GOT3 (cell line): ENCODE measurements around the gene PREB.

Experiments used
- DNase-seq: peaks from one replicate; lab custom pipeline; 2025; ENCODE audit warnings: mixed read lengths; lab: John Stamatoyannopoulos, UW

Gene PREB

DNA sequence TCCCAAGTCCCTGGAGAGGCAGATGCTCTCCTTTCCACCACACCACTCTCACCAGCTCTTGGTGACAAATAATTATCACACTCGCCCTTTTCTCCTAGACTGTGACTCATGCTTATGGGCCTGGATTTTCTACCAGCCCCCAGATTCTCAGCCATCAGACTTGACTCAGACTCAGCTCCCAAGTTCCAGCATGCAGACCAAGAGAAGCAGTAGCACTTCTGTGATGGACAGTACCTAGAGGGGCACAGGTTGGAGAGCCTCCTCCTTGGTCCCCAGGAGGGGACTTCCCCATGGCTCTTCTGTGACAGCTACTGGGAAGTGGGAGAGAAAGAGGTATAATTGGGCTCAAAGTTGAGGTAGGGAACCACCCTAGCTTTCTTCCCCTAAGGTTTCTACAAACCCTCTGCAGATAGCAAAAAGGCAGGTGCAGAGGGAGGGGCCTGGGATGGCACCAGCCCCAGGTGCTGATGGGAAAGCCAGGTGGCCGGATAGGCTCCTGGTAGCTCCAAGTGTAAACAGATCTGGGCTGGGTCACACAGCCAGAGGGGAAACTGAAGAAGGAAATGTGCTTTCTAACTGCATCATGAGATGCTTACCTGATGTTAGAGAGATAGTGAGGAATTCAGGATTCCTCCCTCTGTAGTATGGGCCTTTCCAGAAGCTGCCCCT is 18.5 kb upstream of the PREB start:
- no peak for DNase-seq

DNA sequence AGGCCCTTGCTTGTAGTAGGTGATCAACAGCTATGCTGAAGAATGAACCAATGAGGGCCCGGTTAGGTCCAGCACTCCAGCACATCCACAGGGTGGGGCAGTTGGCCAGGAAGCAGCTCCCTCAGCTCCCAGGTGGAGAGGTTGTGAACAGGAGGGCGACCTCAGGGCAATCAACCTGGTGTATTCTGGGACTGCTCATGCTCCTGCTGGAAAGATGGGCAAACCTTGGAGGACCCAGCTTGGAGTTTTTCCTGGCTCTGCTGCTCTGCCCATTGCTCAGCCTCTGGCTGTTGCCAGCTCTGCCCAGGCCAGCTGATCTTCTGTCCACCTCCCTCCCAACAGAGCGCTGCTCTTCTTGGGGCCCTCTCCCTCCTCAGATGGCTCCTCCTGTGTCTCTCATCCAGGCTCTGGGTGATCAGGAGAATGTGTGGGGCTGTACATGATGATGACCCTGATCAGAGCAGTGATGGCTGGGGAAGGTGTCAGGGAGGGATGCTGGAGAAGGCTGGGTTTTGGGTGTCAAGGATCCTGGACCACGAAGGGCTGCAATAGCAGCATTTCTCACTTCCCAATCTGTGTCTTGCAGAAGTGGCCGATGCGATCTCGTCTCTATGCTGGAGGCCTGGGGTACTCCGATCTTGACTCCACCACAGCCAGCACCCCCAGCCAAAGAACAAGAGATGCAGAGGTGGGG is 17.8 kb upstream of the PREB start:
- DNase-seq, result no peak

DNA sequence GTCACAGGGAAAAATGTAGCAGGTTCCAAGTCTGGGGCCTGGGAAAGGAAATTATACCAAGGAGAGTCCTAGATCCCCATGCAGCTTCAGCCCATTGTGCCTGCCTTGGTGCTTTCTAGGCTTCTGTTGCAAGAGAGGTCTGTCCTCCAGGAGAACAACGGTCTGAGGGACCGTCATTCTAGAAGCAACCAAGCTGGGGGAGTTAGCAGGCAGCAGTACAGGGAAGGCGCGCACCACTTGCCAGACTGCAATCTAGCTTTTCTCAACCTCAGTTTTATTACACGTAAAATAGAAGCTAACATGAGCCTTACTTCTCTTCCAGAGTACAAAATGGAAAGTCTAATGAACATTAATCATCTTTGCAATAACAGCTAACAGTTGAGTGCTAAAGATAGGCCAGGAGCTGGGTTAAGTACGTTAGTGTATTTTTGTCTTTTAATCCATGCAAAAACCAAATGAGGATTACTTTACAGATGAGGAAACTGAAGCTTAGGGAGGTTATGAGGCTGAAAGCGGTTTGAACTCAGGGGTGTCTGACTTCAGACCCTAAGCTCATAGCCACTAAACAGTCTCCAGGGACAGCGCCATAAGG is 16.3 kb upstream of the PREB start:
- DNase-seq, result no peak

DNA sequence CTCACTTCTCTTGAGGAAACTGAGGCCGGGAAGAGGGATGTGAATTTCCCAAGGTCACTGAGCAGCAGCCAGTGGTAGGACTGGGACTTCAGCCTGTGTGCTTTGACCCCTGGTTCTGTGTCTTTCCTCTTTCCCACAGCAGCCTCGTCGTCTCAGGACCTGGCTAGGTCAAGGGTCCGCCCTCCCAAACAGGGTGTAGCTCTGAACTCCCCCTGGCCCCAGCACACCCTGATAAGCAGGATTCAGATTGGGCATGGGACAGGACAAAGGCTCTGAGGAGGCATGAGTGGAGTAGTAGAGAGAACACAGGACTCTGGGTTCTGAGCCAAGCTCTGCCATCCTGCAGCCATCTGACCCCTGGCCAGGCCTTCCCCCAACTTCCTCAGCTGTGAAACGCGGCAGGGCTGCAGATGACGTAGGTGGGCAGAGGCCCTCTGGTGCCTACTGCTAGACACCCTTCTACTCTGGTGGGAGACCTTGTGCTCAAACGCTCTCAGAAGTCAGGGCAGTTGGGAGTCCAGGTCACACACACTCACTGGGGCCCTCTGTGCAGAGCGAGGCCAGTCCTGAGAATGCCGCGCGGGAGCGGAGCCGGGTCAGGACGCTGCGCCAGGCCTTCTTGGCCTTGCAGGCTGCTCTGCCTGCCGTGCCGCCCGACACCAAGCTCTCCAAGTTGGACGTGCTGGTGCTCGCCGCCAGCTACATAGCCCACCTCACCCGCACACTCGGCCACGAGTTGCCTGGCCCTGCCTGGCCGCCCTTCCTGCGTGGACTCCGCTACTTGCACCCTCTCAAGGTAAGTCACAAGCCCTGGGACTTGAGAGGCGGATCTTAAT is 15.4 kb upstream of the PREB start:
- DNase-seq, result no peak

DNA sequence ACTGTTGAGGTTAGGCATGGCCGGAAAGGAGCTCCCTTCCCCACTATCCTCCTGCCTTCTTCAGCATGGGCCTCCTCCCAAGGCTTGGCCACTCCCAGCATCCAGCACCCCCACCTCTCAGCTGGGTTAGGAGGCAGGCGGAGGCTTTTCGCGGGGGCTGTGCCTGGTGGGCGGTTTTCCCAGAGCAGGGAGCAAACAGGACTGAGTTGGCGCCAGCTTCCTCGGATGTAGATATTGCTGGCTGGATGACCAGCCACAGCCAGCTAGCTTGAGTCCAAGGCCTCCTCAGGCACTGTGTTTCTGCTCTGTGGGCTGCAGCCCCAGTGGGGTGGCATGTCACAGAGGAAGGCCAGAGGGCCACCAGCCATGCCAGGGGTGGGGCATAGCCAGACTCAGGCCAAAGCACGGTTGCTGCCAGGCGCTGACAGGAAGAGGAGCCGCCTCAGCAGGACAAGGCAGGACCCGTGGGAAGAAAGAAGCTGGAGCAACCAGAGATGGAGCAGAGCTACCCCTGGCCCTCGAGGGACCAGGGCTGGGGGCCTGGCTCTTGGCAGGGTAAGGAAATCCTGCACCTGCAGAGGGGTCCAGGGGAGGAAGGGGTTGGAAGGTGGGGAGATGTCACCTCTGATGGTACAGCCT is 14.5 kb upstream of the PREB start, which contains the start of gene TCF23:
TSS of gene TCF23 (plus strand) at position 204 of the 639 bp plus-strand sequence. CDS start at position 334, 130 bp downstream.
- no peak for DNase-seq

DNA sequence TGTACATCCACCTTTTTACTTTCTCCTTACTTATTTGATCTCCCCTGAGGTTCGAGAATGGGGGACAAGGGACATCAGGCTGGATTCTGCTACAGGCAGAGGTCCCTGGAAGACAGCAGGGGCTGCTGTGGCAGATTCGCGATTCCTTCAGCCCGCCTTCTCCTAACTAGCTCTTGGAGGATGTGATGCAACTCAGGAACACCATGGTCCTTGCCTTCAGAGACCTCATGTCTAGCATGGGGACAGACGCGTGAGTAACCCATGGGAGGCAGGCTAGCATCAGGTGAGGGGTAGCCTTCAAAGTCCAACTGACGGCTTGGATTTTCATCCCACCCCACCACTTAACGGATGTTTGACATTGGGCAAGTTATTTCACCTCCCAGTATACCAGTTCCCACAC is 13.5 kb upstream of the PREB start:
- DNase-seq, result no peak

DNA sequence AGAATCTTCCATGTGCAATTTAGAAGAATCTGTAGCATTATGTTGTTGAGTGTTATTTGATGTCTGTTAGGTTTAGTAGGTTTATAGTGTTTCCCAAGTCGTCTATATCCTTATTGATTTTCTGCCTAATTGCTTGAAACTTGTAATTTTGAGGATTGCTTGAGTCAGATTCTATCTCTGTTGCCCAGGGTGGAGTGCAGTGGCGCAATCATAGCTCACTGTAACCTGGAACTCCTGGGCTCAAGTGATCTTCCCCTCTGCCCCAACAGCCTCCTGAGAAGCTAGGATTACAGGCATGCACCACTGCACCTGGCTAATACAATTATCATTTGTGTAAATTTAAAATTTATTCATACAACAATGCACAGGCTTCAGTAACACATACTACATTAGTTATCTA is 11.2 kb upstream of the PREB start:
- no peak for DNase-seq

DNA sequence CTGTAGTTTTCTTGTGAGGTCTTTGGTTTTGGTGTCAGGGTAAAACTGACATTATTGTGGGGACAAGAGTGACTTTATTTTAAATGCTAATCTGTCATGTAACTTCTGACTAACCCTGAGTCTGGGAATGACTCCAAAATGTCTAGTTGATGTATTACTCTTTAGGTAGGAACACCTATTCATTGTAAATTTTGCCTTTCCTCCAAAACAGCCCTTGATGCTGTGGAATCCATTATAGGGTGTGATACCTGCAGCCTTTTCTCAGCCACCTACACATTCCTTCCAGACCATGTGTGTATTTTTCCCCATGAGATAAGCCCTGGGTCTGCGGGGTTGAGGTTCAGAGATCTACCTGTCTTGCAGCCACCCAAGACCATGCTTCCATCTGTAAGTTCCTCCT is 8.8 kb upstream of the PREB start:
- no peak for DNase-seq

DNA sequence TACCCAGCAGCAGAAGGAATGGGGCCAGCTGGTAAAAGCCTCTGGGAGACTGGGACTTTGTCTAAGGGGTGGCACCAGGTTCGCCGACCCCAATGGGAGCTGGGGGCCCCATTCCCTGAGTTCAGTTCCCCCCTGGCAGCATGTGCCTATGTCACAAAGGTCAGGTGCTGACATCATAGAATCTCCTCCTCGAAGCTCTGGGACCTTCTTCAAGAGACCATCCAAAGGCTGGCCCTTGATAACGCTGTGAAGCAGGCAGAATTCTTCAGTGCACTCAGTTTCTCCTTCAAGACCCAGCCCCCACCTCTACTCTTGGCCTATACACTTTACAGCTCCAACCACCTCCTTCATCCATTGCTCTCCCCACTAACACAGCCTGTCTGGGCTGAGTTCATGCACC is 4.9 kb upstream of the PREB start, which contains the start of gene PRR30:
TSS of gene PRR30 (minus strand) at position 101 of the 400 bp plus-strand sequence. CDS start 1,081 bp downstream, outside the sequence.
- DNase-seq, result no peak

DNA sequence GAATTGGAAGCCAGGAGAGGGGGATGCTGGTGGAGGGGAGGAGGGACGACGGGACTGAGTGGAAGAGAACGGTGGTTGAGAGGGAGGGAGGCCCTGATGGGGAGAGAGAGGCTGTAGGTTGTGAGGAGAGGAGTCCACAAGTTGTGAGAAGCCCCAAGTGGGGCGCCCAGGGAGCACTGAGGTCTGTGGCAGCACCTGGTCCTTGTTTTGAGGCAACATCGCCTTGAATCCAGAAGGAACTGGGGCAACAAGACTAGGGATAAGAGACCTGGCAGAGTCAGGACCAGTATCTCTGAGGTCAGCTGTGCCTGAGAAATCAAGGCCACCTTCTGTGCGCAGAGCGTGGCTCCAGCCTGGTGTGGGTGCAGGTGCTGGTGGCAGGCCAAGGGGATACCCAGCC is 3.7 kb upstream of the PREB start:
- DNase-seq, result no peak

DNA sequence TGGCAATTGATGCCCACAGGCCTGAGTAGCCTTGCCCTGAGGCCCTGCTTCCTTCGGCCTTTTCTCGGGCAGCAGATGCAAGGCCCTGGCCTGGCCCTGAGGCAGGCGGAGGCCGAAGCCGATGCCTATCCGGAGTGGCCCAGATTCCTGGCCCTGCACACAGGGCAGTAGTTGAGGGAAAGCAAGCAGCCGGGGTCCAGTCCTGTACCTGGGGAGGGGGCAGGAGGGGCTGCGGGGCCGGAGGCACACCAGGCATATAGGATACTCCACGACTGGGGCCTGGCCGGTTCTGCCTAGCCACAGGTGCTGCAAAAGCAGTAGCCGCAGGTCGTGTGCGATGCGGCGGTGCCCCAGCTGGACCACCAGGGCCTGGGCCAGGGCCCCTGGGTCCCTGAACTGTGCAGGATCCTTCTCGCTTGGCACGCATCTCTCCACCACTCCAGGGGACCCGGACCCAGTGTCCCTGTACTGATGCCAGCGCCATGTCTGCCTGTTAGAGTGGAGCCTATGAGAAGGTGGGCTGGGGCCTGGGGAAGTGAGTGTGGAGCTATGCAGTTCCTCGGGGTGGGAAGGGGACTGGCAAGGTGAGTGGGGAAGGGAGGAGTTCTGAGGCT is 3.0 kb upstream of the PREB start:
- no peak for DNase-seq

DNA sequence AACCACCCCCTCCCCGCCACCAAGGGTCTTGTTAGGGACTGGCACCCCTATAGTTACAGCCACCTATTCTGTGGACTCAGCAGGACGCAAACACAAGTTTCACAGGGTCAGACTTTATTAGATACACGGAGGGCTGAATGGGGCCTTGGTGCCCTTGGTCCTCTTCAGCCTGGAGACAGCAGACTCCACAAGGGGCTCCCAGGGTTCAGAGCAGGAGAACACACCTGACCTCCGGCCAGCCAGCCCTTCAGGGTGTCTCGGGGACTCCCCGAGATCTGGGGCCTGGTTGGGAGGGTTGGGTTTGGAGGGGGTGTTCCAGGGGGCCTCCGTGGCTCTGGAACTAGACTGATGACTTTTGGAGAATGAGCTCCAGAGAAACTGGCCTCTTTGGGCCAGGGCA is 2.3 kb upstream of the PREB start:
- DNase-seq, result no peak

DNA sequence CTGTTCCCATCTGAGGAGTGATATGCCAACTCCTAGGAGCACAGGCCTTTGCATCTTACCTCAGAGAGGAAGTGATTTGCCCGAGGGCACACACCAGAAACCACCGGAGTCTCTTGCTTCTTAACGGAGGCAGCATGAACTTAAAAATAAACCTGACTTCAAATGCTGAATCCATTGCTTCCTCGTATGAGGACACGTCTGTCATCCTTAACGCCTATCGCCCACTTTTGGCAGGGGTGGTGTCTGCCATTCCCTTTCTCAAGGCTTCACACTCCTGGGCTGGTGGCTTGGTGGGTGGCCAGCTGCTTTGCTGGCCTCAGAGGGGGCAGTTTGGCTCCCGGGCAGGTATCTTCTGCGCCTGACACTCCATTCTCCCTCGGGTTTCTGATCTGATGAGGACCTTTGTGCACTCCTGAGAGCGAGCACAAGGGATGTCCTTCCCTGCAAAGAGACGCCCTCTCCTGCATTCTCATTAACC is 1.1 kb upstream of the PREB start:
- DNase-seq, result no peak

DNA sequence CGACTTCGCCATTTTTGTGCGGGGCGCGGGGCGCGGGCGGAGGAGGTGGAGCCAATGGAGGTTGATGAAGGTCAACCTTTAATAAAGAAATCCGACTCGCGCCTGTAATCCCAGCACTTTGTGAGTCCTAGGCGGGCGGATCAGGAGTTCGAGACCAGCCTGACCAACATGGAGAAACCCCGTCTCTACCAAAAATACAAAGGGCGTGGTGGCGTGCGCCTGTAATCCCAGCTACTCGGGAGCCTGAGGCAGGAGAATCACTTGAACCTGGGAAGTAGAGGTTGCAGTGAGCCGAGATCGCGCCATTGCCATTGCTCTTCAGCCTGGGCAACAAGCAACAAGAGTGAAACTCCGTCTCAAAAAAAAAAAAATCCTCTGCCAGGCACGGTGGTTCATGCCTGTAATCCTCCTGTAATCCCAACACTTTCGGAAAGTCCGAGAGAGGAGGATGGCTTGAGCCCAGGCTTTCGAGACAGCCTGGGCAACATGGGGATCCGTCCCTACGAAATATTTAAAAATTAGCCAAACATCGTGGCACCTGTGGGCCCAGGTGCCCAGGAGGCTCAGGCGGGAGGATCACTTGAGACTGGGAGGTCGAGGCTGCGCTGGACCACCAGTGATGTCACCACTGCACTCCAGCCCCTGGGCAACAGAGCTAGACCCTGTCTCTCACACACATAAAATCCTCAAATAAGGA is 493 bp upstream of the PREB start:
- no peak for DNase-seq

DNA sequence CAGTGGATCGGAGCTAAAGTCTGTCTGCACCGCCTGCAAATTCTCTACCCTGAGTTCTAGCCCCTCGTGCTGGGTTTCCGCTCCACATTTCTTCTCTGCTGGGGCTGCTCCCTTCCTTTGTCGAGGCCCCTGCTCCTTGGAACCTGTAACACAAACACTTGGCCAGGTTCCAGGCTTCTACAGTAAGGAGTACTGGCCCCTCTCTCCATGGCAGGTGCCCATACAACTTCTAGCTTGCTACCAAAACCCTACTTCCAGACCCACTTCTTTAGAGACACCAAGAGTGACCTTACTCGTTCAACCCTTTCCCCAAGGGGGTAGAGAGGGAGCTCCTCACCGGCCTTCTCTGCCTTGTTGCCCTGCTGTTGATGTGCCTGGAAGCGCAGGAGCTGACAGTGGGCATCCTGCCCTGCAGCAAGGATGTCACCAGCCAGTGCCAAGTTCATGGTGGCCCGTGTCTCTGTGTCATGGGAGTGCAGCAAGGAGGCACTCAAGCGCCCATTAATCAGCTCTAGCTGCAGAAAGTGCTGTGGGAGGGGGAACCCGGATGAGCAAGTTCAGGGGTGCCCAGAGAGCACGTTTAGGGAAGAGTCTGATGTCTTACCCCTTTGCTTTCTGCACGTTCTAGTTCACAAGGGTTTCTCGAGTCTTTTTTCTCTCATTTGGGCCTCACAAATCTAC is 1.1 kb downstream of the PREB start:
- no peak for DNase-seq

DNA sequence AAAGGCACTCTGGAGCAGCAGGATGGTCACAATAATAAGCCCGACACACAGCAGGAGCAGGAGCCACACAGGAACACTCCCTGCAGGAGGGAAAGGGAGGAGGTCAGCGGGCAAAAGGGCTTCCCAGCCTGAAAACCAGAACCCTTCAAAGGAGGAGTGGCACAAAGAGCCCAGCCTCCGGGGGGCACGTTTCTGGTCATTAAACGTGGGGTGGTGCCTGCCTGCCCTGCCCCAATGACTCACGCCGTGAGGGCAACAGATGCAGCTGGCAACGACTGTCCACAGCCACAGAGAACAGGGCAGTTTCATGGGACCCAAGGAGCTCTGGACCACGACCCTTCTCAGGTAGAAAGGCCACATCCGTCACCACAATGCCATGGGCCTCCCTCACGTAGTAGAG is 3.0 kb downstream of the PREB start:
- DNase-seq, result no peak

DNA sequence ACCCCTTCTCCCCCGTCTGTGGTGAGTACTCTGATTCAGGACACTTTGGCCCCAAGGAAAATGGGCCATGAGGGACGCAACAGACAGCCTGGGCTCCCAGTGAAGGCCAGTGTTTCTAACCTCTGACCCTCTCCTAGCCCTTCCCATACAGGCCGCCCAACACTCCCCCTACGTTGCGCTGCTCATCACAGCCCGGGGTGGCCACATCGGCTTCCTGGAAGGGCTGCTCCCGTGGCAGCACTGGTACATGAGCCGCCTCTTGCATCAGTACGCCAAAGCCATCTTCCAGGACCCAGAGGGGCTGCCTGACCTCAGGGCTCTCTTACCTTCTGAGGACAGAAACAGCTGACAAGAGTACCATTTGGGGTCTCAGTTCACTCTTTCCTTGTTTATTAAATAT is 4.0 kb downstream of the PREB start:
- no peak for DNase-seq

DNA sequence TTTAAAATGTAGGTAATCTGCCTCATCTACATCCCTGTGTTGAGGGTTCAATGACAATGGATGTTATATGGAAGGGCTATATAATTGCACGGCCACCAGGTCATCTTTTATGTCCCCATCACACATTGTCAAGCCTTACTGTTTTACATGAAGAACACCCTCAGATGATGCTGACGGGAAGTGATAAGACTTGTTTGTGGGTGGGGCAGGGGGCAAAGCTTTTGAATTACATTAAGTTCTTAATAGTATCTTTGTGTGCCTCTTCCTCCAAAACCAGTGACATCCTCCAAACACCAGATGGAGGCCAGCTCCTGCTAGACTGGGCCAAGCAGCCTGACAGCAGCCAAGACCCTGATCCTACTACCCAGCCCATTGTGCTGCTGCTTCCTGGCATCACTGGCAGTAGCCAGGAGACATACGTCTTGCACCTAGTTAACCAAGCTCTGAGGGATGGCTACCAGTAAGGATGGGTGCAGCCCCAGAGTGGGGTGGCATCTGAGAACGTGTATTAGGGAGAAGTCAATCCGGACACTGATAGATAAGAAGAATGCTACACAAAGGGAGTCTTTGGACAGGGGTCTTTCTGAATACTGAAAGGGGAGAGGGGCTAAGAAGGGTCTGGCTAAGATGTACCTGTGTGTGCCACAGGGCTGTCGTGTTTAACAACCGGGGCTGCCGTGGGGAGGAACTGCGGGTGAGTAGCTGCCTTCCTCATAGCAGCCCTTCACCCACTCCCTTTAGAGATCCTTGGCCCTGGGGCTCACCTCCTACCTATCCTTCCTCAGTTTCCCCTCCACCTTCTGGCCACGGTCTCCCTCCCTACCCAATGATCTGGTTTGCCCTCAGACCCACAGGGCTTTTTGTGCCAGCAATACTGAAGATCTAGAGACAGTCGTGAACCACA is 5.5 kb downstream of the PREB start:
- DNase-seq, result no peak
